GM19351 (cell line): ENCODE data around the gene CNIH2.
A peak's percentile ranks its signal among the peaks of the same experiment; 100 is the strongest.
"Not testable (repeated sequence)": the region's sequence is repeated elsewhere in the genome, so short reads cannot be mapped to it uniquely, and the experiment has no call there.

Source experiments
- ATAC-seq: cut with Tn5 transposase; IDR thresholded peaks from one replicate; pipeline ENCODE4 v1.9.1; 2021; ENCODE audit warnings: mild to moderate bottlenecking, moderate library complexity; ENCODE audit not compliant: unreplicated experiment

Gene CNIH2

DNA sequence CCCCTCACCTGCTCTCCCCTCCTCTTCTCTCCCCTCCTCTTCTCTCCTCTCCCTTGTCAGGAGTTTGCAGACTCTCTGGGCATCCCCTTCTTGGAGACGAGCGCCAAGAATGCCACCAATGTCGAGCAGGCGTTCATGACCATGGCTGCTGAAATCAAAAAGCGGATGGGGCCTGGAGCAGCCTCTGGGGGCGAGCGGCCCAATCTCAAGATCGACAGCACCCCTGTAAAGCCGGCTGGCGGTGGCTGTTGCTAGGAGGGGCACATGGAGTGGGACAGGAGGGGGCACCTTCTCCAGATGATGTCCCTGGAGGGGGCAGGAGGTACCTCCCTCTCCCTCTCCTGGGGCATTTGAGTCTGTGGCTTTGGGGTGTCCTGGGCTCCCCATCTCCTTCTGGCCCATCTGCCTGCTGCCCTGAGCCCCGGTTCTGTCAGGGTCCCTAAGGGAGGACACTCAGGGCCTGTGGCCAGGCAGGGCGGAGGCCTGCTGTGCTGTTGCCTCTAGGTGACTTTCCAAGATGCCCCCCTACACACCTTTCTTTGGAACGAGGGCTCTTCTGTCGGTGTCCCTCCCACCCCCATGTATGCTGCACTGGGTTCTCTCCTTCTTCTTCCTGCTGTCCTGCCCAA lies 1.9 kb upstream of the CNIH2 start:
- ATAC-seq = no peak

DNA sequence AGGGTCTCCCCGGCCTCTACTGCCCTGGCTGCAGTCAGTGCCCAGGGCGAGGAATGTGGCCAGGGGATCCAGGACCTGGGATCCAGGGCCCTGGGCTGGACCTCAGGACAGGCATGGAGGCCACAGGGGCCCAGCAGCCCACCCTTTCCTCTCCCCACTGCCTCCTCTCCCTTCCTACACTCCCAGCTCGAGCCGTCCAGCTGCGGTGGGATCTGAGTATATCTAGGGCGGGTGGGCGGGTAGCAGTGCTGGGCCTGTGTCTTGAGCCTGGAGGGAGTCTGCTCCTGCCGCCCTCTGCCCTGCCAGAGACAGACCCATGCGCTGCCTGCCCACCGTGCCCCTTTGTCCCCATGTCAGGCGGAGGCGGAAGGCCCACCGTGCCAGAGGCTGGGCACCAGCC lies 1.4 kb upstream of the CNIH2 start:
- not testable (repeated sequence) for ATAC-seq

DNA sequence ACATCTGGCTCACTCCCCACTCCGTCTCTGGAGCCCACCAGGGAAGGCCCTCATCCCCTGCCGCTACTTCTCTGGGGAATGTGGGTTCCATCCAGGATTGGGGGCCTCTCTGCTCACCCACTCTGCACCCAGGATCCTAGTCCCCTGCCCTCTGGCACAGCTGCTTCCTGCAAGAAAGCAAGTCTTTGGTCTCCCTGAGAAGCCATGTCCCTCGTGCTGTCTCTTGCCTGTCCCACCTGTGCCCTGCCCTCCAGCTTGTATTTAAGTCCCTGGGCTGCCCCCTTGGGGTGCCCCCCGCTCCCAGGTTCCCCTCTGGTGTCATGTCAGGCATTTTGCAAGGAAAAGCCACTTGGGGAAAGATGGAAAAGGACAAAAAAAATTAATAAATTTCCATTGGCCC lies 911 bp upstream of the CNIH2 start:
- not testable (repeated sequence) for ATAC-seq

DNA sequence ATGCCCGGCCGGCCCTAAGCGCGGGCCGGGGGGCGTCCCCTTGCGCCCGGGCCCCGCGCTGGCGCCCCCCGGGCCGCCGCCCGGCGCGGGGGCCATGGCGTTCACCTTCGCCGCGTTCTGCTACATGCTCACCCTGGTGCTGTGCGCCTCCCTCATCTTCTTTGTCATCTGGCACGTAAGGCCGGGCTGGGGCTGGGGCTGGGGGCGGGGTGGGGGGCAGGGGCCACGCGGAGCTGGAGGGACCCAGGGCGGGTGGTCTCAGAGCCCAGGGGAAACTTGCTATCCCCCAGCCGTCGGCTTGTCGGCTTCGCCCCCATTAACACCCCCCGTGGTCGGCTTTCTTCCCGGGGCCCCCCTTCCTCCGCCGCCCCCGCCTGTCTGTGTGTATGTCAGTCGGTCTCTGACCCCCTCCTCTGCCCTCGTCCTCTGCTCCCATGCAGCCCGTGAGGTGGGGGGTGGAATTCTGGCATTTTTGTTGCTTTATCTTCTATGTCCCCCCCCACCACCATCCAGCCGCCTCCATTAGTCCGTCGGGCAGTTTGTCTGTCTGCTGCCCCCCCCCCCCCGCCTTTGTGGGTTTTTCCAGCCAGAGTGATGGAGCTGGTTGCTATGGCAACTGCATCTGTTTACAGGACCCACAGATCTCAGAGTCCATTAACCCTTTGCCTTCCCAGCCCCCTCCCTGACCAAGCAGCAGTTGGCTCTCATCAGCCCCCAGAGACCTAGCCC lies 552 bp downstream of the CNIH2 start:
- no peak for ATAC-seq

DNA sequence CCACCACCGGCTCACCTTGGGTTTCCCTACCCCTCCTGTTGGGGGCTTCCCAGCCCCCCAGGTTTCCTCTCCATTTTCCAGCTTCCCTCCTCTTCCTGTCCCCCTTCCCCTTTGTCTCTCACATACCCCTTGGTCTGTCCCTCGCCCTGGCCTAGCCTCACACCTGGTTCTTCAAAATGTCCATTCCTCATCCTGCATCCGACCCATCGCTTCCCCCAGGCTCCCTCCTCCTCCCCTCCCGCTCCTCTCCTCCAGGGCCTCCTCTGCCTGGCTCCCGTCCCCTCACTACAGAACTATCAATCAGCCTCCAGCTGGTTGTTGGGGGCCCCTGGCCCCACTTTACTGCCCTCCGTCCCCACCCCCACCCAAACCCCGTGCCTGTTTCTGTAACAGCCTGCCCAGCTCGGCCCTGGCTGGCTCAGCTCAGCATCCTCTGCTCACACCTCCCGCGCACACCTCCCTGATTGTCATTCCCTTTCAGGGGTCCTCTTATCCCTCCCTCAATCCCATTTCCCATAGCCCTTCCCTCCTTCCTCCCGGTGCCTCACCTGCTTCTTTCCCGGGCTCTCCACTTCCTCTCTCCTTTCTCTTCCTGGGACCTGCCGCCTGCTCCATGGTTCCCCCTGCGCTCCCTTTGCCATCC lies 1.2 kb downstream of the CNIH2 start:
- no peak for ATAC-seq

DNA sequence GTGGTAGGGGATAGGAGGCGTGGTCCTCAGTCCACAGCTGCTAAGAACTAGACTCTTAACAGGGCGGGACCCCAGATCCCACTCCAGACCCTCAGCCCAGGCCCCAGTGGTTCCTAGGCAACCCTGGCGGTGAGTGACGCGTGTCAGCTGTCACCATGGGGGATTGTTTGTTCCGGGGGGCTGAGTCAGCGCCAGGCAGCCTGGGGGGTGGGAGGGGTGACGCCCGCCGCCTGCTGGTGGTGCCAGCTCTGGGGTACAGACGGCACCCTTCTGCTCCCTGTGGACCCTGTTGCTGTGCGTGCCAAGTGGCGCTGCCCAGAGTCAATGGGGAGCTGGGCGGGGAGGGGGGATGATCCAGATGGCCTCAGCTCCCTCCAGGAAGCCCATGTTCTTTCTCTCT lies 2.5 kb downstream of the CNIH2 start:
- no peak for ATAC-seq

DNA sequence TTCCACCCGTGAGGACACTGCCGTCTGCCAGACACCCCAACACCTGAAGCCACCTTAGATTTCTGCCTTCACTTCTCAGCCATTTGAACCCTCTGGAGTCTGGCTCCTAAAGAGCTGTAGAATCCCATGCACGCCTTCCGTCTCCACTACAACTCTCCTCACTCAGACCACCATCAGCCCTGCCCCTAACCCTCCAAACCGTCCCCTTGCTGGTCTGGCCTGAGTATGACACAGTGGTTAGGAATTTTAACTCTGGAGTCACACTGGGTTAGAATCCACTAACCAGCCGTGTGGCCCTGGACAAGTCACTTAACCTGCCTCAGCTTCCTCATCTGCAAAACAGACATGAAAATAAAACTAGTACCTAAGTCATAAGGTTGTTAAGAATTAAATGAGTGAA lies 3.0 kb downstream of the CNIH2 start:
- ATAC-seq = no peak

DNA sequence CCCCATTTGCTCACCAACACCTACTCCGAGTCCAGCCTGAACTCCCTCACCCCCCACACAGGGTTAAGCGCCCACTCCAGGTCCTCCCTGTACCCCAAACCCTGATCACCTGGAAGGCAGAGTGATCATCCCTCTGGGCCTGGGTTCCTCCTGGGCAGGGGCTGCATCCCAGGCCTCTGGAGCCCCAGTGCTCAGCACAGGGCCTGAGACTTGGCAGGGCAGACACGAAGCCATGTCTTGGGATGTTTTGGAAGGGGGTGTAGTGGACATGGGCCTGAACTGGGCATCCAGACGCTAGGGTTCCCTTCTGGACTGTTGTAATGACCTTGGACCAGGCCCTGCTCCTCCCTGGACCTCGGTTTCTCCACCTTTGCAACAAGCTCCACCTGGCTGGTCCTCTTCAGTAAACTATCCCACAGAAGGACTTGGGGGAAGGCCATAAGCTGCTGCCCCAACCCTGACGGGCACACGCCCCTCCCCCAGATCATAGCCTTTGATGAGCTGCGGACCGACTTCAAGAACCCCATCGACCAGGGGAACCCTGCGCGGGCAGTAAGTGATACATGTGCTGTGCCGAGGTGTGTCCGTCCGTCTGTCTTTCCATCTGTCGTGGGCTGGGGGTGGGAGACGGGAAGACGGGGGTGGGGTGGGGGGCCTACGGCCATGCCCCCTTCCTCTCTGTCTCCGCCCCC lies 3.9 kb downstream of the CNIH2 start:
- no peak for ATAC-seq

DNA sequence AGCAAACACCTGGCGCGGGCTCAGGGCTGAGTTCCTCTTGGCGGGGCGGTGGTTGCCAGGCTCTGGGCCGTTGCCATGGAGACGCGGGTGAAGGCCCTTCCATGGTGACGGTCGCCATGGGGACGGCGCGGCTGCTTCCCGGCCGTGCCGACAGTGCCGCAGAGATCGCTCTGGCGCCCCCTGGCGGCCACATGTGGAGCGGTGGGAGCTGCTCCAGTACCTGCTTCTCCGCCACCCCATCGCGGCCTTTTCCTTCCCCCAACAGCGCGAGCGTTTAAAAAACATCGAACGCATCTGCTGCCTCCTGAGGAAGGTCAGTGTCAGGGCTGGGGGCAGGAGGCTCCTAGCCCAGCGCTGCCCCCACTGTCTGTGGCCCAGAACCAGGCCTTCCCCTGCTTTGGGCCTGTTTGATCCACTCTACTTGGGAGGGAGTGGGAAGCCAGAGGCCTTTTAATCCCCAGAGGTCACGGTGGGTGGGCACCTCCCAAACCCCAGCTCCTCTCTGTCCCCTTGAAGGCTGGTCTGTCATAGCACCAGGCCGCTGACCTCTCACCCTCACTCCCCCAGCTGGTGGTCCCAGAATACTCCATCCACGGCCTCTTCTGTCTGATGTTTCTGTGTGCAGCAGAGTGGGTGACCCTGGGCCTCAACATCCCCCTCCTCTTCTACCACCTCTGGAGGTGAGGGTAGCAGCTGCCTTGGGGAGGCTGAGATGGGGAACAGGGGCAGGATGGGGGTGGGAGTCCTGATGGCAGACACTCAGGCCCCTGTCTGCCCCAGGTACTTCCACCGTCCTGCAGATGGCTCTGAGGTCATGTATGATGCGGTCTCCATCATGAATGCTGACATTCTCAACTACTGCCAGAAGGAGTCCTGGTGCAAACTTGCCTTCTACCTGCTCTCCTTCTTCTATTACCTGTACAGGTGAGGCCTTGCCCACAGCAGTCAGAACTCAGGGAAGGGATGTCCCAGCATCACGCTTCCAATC lies 4.8 kb downstream of the CNIH2 start:
- ATAC-seq = peak; percentile 90

DNA sequence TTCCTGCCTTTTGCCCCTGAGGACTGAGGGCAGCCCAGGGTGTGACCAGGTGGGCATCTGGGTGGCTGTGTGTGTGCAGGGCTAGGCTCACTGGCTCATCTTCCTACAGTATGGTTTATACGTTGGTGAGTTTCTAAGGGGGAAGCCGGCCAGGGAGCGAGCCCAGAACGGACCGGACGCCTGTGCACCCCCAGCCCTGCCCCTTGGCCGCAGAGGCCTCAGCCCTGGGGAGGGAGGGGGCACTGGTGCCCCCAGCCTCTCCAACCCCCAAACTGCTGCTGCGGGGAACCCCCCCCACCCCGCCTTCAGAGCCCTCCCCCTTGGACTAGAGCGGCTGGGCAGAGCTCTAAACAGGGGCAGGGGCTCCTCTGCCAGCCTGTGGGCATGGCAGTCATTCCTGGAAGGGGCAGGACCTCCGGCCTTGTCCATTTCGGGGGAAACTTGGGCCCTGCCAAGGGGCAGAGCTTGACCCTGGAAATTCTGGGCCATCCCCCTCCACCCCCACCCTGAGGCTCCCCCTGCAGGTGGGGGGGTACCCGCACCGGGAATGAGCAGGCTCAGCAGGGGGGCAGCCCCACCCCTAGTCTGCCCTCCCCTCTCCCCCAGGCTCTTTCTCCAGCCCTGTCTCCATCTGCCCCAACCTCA lies 5.6 kb downstream of the CNIH2 start:
- no peak for ATAC-seq

DNA sequence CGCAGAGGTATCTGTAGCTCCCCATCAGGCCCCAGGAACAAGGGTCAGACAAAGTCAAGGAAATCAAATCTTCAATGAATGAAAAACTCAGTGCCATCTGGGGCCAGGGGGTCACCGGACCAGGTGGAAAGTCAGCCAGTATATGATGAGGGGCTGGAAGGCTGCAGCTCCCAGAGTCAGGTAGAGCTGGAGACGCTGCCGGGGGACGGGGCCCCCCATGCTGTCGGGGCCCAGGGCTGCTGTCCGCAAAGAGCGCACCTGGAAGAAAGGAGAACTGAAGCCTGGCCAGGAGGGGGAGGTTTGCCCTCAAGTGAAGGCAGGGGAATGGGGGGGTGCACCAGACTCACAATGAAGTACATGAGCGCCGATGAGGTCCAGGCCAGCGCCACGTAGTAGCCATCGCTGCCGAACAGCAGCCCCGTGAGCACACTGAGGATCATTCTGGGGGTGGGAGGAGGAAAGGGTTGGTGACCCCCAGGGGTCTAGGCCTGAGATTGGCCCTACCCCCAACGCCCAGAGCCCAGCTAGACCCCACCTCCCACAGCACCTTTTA lies 6.6 kb downstream of the CNIH2 start:
- no peak for ATAC-seq

DNA sequence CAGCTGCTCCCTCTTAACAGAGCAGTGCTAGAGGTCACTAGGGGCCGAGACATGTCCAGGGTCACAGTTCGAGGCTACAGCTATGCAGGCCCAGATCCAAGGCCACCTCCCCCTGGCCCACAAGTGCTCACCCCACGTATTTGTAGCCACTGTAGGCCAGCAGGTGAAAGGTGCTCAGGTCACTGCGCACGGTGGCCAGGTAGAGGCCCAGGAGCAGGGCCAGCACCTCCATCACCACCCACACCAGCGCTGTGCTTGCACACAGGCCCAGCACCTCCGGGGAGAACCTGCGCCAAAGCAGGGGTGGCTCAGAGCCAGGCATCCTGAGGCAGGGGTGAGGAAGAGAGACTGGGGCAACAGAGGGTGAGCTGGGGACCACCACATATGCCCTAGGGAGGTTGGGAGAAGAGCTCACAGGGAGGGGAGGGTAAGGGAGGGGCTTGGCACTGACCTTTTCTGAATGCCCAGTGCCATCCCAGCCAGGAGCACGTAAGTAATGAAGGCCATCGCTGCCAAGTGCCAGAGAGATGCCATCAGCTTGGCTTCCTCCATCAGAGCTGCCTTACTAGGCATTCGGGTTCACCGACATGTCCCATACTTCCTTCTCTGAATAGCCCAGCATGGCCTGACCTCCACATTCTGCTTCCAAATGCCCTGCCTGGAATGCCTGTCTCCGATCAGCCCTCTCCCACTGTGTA lies 7.4 kb downstream of the CNIH2 start:
- ATAC-seq = no peak

DNA sequence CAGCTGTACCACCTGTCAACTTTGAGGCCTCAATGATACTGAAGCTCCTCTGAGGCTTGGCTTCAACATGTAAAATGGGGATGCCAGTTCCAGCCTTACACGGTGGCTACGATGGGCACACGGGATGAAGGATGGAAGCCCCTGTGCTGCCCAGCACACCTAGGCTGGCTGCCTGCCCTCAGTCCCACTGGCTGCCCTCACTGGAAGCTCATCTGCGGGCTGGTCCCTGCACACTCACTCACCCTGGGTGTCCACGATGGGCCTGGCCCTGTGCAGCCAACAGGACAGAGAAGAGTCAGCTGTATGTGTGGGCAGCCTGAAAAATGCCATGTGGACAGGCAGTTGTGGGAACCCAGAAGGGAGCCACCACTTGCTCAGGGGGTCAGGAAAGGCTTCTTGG lies 8.7 kb downstream of the CNIH2 start:
- ATAC-seq = no peak

DNA sequence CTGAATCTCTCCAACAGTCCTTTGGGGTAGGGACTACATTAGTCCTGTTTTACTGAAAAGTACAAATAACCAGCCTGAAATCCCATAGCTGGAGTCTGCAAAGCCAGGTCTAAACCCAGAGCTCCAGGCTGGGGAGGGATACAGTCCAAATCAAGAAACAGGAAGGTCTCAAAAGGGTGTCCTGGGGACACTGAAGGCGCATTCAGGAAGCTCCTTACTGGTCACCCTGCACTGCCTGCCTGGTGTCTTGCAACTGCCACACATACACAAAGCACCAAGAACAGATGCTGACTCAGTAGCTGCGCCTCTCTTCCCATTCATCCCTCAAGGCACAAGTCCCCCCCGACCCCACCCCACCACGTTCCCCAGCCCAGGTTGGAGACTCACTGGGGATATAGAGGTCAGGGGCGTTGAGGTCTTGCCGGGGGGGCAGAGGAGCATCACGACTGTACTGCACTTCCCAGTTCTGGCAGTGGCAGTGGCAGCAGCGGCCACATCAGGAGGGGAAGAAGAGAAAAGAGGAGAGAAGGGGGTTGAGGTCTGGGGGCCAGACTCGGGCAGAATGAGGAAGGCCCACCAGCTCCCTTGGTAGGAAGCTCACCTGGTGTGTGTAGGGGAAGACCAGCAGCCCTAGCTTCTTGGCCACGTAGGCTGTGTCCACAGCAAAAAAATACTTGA lies 9.4 kb downstream of the CNIH2 start:
- ATAC-seq = no peak

DNA sequence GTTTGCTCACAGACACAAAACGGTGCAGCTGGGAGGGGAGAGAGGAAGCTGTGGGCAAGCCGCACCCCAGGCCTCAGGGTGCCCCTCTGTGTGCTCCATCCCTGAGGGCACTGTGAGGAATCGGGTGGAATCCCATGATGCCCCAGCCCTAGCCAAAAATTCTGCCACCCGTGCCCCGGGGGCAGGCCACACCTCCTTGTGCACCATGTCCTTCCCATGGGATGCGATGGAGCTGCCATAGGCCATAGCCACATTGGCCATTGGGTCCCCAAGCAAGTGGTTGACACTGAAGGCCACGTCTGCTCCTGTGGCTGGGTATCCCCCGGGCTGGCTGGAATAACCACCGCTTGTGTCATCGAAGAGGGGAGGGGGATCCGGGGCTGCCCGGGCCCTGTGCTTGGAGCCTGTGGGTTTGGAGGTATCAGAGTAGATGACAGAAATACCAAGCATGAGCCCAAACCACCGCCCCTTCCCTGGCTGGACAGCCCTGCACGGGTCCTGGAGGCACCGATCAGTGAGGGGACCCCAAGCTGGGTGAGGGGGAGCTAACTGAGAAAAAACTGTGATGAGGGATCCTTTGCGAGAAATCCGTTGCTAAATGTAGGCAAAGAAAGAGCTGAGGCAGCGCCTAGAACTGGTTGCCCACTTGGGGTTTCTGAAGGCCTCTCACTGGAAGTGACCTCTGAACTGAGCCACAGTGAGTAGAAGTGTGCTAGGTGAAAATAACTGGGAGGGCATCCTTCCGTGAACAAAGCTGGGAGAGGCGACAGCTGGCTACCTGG lies 10.1 kb downstream of the CNIH2 start:
- ATAC-seq = no peak

DNA sequence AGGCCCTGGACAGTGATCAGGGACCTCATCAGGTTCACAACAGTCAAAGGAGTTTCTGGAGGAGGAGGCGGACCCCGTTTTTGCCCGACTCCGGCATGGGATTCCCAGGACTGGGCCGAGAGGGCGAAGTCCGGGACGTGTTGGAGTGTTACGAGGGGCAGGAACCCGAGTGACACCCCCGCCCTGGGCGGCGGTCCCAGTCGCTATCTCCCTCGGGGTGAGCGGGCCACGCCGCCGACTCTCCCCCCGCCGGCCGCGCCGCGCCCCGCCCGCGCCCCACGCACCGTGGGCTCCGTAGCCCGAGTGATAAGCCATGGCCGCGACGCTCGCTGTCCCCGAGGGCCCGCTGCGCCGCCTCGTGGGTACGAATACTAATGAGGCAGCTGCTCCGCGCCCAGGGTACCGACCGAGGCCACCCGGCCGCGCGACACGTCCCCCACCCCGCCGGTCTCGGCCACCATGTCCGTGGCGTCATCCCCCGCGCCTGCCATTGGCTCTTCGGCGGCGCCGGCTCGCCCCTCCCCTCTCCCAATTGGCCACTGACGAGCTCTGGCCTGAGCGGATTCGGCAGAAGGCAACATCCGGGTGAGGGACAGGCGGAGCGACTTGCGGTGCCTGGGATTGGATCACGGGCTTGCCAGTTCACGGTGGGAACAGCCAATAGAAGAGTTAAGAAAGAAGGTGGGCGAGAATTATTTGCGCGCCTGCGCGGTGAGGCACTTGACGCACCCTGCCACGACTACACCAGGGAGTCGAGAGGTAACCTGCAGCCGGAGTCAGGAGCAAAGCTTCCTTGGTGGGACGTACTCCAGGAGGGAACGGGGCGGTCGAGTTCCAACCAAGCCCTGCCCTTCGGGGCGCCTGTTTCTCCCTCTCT lies 10.9 kb downstream of the CNIH2 start, which contains the start of gene YIF1A:
YIF1A (minus strand) TSS at position 473 of the 877 bp plus-strand sequence; CDS start at position 315, 158 bp downstream.
- peak; percentile 93 for ATAC-seq
